ENCODE data around the gene FAM234B.

FAM234B gene, protein sequence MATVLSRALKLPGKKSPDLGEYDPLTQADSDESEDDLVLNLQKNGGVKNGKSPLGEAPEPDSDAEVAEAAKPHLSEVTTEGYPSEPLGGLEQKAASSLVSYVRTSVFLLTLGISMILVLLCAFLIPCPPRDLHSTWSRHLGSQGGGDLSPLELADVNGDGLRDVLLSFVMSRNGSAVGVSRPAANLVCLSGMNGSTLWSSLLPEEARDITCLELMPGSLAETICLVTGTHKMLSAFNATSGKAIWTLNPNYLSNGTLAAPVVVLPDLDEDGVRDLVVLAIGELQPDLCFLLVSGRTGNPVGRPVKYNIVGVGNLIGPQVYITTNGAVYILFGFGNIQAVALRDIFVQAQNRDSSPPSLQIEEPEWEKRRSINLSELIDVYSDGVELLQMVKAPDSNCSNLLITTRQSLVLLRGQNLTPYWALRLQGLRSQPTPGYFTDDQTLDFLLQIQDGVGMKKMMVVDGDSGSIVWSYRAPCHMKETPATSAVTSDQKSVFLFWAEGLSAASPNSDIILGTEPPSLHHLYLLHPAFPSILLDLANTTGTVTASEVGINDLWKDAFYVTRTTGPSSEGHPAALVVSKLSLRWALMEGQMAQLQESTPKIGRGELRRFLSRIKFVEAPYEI

DNA sequence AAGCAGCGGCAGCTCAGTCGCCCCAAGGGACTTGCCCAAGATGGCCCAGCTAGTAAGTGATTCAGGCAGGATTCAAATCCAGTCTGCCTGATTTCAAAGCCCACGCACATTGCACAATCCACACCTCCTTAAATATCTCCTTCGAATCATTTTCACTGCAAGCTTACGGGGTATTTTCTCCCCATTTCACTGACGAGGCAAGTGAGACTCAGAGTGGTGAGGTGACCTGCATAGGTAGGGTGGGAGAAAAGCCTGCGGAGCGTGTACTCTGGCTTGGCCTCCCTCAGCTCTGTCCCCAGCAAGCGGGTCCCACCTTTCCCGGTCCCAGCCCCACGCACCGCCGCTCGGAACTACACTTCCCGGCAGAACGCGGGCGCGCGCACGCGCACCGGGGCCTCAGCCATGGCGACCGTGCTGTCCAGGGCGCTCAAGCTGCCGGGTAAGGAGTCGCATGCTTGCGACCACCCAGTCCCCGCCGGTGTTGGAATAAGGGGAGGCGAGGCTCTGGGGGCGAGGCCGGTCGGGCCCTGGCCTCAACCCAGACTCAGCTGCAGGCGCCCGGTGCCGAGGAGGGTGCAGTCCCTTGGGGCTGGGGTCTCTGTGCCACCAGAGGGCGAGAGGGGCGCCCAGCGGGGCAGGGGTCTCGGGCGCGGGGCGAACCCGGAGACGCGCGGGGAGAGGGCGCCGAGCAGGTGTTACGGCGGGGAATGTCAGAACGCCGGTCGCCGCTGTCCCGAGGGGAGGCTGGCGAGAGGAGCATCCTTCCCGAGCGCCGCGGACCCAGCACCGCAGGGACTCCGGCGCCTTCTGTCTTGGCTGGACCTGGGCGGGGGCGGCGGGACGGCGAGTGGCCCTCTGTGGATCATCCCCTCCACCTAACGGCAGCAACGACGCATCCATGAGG is at the start of gene FAM234B:
Gene FAM234B (plus strand): TSS at position 380 of the 904 bp plus-strand sequence. CDS start 23 bp downstream, at position 403.
- peak within 1 kb of the TSS; percentile 92 for H3K4me3 ChIP-seq (ENCODE audit: low read length)
- DNase-seq (ENCODE audit: low read depth): peak; percentile 58
- TF ChIP-seq, protein P1, sequence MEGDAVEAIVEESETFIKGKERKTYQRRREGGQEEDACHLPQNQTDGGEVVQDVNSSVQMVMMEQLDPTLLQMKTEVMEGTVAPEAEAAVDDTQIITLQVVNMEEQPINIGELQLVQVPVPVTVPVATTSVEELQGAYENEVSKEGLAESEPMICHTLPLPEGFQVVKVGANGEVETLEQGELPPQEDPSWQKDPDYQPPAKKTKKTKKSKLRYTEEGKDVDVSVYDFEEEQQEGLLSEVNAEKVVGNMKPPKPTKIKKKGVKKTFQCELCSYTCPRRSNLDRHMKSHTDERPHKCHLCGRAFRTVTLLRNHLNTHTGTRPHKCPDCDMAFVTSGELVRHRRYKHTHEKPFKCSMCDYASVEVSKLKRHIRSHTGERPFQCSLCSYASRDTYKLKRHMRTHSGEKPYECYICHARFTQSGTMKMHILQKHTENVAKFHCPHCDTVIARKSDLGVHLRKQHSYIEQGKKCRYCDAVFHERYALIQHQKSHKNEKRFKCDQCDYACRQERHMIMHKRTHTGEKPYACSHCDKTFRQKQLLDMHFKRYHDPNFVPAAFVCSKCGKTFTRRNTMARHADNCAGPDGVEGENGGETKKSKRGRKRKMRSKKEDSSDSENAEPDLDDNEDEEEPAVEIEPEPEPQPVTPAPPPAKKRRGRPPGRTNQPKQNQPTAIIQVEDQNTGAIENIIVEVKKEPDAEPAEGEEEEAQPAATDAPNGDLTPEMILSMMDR (conservative IDR thresholded peaks at IDR 0.05; ENCODE audit: low read length): peak; percentile 11

DNA sequence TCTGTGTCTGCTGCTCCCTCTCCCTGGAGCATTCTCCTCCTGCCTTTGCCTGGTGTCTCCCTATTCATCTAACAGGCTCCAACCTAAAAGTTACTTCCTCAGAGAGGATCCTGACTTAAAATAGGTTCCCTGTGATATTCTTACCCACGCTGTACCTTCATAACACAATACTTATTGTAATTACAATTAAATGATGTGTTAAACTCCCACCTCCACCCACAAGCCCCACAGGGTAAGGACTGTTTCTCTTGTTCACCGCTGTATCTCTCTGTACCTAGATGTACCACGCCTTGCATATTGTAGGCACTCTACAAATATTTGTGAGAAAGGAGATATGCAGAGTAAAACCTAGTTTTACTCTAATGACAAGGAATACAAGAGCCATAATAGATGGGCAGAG is 49.1 kb upstream of the FAM234B start:
- no peak for DNase-seq (ENCODE audit: low read depth)
- TF ChIP-seq, protein P1 (conservative IDR thresholded peaks at IDR 0.05; ENCODE audit: low read length): no peak
- no peak overlapping the region for H3K4me3 ChIP-seq (ENCODE audit: low read length)

DNA sequence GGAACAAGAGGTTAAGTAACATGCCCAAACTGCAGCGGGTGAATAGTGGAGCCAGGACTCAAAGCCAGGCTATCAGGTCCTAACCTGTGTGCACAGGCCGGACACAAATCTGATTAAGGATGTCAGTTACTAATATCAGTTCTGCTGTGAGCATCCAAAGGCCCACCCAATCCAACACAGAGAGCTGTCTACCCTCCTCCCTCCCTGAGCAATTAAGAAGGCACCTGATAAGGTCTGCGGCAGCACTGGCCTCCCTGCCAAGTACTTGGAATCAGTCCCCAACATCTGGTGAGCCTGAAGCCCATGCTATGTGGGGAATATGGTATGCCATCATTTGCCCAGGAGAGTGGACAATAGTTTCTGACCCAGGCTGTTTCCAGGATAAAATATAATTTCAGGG is 48.0 kb upstream of the FAM234B start:
- TF ChIP-seq, protein P1 (conservative IDR thresholded peaks at IDR 0.05; ENCODE audit: low read length): no peak
- H3K4me3 ChIP-seq (ENCODE audit: low read length): no peak overlapping the region
- DNase-seq (ENCODE audit: low read depth): no peak

DNA sequence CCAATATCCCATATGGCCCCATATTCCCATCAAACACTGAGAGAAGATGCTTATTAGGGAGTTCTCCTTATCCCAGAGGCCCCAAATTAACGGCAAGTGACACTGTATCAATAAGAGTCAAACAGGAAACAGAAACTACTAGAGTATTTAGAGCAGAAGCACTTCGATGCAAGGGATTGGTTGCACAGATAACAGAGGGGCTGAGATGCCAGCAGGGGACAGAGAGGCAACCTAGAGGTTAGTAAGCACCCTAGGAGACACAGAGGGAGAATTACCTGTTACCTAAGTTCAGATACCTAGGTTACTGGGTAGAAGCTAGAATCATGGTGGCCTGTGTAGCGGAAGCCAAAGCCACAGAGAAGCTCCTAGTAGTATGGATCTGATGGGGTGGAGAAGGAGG is 47.0 kb upstream of the FAM234B start:
- TF ChIP-seq, protein P1 (conservative IDR thresholded peaks at IDR 0.05; ENCODE audit: low read length): no peak
- no peak overlapping the region for H3K4me3 ChIP-seq (ENCODE audit: low read length)
- no peak for DNase-seq (ENCODE audit: low read depth)

DNA sequence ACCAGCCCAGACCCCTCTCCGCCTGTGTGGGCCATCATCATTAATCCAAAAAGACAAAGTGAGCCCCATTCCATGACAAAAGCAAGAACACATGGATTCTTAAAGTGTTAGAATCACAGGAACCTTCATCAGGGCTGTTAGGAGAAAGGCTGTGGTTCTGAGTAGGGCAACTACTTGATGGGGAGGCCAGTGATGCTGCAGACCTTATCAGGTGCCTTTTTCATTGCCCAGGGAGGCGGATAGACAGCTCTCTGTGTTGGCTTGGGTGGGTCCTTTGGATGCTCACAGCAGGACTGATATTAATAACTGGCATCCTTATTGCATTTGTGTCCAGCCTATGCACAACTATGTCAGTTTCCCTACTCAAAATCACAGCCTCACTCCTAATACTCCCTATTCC is 46.4 kb upstream of the FAM234B start:
- TF ChIP-seq, protein P1 (conservative IDR thresholded peaks at IDR 0.05; ENCODE audit: low read length): no peak
- no peak overlapping the region for H3K4me3 ChIP-seq (ENCODE audit: low read length)
- DNase-seq (ENCODE audit: low read depth): no peak

DNA sequence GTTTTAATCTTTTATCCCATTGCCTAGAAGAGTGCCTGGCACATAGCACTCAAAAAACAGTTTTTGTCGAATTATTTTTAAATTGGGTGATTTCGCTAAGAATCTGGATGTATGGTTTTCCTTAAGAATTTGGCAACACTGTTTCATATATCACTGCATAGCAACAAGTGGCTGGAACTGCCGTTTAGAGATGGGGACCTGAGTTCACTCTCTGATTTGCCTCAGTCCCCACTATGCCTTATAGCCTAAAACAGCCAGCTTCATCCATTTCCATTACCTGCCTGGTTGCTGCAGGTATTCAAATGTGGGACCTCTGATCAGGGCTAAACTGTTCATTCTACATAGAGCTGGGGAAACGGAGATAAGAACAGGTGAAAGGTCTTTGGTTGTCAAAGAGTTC is 45.9 kb upstream of the FAM234B start:
- TF ChIP-seq, protein P1 (conservative IDR thresholded peaks at IDR 0.05; ENCODE audit: low read length): no peak
- no peak for DNase-seq (ENCODE audit: low read depth)
- H3K4me3 ChIP-seq (ENCODE audit: low read length): peak overlapping the region; percentile 100
